Measurements from ENCODE around the gene ARID1B.

ARID1B gene

DNA sequence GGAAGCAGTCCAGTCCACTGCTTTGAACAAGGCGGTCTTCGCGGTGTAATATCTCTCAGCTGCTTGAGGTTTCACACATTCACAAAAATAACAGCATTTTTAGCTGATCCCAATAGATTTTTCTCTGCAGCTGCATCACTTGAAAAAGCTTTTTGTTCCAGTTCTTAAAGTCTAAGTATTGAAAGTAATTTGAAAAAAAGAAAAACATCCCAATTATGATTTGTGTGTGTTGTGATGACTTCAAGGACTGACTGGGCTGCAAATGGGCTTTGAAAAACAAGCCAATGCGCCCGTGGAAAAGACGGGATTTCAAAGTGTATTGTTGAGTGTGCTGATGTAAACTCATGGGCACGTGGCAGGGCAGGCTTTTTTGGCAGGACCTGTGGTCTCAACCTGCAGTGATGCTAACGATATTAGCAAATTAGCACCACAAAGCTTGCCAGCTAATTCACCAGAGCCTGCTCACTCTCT is 395.1 kb downstream of the ARID1B start:
- DNase-seq = no peak

DNA sequence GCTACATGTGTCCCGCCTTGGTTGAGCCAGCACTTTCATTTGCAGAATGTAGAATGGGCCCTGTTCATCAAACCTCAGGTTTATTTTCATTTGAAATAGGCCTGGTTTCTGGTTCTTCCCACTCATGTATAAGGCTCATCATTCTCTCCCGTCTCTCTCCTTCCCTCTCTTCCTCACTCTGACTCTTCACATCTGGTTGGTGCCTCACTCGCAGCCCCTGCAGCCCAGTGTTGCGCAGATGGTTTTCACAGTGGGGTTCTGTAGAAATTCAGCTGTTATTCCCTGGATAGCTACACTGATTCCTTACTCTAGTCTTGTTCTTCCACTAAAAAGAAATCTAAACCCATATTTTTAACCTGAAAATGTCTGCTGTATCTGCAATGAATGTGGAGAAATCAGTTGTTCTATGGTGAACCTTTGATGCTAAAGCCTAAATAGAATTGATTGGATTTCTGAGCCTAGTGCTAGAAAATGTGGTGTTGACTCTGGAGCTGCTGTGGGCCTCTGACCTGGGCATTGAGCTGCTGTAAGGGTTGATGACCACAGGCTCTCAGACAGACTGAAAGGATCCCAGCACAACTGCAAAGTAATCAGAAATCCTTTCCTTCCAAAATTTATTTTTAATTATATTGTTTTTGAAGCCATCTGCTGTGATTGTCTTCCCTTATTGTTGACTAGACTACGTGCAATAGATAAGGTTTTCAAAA is 395.8 kb downstream of the ARID1B start:
- no peak for DNase-seq

DNA sequence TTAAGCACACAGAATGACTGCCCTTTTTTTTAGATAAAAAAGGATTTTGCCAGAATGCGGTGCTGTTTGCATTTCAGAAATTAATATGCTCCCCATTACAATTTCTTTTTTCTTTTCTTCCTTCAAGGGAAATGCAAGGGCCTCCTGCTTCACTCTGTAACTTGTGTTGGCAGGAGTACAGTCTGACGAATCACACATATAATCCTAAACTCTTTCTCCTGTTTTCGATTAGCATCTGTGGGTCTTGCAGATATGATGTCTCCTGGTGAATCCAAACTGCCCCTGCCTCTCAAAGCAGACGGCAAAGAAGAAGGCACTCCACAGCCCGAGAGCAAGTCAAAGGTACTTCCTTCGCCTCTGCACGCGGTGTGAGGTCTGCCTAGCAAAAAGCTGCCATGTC is 396.6 kb downstream of the ARID1B start:
- DNase-seq = no peak

DNA sequence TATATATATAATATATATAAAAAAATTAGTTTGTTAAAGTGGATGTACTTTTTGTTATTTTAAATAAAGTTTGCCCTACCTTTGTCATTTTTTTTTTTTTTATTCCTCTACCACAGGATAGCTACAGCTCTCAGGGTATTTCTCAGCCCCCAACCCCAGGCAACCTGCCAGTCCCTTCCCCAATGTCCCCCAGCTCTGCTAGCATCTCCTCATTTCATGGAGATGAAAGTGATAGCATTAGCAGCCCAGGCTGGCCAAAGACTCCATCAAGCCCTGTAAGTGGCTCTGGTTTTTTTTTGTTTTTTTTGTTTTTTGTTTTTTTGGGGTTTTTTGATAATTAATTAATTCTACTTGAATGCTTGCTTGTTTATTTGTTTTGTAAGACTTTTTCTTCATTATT is 397.6 kb downstream of the ARID1B start:
- DNase-seq = no peak

DNA sequence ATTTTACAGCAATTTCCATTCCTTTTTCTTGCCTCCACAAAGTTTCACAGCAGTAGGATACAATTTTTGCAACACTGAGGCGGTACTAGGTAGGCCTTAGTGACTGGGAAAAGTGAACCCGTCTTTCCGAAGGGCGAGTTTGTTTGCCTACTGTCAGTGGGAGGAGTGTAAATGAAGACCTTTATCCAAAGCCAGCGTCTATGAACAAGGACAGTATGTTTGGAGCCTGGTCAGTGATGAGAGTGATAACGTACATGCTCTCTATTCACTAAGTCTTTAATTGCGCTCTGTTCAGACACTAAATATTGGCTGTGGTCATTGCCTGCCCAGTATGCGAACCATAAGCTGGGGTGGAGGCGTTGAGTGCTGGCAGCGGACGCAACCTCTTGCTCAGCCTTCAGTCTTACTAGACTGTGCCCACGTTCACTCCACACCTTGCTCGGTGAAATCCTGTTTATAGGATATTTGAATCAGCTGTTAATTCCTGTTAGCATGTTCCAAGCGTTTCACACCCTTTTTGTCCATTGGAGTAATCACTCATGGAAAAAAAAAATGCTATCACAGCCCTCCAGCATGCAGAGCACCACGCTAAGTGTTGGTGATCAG is 400.7 kb downstream of the ARID1B start:
- no peak for DNase-seq

DNA sequence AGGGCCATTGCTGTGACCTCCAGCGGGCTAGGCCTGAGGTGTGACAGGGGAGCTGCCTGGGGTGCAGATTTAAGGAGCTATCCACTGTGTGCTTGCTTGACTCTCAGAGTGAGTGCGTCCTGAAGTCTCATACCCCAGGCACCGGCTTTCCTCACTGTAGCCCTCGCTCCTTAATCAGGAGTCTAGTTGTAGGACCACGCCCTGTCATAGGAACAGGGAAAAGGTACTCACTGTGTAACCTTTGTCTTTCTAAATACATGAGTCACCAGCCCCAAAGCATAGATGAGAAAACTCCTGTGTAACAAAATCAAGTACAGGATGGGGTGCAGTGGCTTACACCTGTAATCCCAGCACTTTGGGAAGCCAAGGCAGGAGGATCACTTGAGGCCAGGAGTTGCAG is 404.5 kb downstream of the ARID1B start:
- DNase-seq = no peak

DNA sequence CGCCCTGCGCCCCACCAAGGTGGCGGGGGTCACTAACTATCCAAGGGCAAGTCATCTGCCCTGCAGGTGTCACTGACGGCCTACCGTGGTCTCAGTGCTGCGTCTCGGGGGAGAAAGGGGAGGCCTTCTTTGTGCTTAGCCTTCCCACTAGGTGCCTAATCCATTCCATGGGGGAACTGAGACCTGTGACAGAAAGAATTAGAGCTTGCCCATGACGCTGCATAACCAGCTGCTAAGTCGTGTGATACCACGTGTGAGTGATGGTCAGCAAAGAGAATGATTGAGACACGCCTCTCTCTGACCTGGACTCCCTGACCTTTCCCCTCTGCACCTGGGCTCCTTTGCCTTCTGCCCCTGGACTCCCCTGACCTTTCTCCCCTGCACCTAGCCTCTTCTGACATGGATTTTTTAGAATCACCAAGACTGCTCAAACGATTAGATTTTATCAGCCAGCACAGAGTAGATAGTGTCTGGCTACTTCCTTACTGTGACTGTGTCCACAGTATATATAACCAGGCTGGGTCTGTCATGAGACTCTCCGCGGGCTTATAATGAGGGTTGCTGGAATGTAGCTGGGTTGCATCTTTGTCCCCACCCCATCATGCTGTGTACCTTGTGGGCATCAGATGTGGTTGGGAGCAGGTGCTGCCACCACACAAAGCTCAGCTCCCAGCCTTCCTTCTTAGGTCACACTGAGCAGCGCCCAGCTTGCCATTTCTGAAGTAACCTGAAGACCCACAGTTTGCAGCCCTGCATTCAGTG is 405.5 kb downstream of the ARID1B start:
- no peak for DNase-seq

DNA sequence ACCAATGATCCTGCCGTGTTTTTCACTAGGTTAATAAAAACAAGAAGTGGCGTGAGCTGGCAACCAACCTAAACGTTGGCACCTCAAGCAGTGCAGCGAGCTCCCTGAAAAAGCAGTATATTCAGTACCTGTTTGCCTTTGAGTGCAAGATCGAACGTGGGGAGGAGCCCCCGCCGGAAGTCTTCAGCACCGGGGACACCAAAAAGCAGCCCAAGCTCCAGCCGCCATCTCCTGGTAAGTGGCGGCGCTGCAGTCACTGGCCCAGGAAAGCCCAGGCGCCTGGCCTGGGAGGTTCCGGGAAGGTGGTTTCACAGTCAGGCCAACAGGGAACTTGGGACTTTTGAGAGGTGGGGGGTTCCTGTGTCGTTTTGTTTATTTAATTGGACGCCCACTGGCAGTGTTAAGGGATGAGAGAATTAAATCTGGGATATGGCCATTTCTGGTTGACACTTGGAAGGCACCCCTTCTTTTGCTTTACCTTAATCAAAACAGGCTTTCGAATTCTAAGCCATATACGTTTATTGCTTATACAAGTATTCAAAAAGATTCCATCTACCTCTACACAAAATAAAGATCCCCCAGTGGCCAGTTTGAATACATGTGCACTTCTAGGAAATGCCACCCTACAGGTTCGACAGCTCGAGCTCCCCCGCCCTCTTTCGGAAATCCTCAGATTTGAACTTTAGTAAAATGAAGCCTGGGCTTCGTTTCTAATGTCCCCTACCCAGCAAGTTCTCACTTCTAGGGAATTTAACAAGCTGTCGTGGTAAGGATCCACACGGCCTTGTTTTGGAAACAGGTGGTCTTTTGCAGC is 407.2 kb downstream of the ARID1B start:
- peak; percentile 69 for DNase-seq

DNA sequence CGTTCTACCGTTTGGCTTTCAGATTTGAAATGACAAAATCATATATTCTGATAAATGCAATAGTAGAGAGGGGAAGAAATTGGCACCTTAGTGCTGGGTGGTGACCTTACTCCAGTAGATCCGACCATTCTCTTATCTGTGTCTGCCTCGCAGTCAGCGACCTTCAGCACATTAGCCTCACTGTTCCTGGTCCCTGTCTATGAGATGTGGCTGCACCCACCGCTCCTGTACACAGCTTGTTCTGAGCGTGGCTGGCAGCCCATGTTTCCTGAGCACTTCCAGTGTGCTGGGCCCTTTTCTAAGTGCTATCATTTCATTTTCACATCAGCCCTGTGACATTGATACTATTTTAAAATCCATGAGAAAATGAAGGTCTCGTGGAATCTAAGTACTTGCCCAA is 408.0 kb downstream of the ARID1B start:
- no peak for DNase-seq

DNA sequence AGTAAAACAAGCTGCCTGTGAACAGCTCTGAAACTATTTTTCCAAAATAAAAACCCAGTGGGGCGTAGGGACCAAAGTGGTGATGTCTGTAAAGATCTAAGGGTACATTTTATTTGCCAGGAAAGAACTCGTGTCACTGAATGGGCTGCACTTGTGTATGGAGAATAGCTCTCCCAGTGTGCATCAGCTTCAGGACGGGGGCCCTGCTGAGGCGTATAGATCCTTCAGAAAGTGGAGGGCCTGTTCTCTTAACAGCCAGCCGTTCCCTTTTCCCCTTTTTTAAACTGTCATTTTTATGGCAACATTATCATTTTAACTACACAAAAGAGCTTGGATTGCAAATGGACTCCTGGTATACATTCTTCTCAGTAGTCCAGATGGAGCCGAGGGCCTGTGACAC is 408.8 kb downstream of the ARID1B start:
- no peak for DNase-seq

DNA sequence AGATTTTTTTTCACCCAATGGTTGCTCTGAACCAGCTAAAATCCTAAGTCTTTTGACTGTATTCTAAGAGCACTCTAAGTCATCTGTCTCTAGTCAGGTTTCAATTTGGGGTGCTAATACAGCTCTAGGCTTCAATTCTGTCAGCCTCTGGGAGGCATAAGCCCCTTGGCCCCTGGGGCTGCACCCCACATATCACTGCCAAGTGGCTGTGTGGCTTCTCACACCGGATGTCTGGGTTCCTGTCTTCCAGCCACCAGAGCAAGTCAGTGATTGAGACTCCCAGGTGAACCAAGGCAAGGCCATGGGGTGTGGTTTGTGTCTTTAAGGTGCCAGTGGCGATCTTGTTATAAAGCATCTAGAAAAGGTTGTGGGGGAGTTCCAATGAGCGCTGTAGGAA is 409.6 kb downstream of the ARID1B start:
- peak; percentile 13 for DNase-seq

DNA sequence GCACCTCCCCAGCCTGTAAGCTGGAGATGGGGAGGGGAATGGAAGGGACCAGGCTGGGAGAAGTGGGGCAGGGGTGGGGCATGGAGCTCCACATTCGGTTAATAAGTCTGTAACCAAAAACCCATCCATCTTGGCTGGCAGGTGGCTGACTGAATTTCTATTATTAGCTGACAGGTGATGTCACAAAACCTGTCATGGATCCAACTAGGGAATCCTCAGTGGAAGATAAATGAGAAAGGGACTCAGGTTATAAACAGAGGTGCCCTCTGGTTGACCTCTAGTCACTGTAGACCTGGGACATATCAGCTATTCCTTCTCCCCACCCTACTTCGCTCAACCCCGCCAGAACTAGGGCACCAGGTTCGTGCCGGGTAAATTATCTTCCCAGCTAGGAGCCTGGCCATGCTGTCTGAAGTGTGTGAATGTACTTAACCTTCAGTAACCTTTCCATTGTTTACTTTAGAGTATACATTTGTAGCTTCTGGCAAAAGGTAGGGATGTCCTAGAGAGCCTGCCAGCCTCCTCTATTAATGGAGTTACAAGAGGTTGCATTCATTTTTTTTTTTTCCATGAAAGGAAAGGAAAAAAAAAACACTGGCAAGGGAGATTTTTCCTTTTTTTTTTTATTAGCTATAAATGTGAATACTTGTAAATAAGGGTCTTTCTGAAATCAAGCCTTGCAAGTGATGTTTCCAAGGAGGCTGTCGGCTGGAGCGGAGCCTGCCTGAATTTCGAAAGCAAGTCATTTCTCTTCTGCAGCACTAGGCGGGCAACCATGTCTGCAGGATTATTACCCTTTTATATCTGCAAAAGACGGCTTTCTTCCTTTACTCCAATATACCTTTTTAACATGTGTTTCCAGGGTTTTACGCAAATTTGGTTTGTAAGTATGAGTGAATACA is 410.3 kb downstream of the ARID1B start:
- DNase-seq = no peak

DNA sequence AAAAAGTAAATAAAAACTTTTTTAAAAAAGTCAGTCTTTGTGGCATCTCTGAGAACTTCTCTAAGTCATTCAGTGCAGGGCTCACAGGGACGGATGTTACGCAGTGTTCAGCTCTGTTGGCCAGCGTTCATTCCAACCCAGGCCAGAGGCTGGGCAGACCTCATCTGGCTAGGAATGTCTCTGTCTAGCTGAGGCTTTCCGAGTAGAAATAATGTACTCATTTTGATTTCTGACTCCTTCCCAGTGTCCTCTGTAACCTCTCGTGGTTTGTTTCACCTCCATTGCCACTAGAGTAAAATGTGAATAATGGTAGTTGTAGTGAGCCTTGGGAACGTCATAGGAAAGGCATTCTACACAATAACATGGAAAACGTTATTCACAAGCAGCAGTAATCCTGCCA is 411.0 kb downstream of the ARID1B start:
- DNase-seq = no peak

DNA sequence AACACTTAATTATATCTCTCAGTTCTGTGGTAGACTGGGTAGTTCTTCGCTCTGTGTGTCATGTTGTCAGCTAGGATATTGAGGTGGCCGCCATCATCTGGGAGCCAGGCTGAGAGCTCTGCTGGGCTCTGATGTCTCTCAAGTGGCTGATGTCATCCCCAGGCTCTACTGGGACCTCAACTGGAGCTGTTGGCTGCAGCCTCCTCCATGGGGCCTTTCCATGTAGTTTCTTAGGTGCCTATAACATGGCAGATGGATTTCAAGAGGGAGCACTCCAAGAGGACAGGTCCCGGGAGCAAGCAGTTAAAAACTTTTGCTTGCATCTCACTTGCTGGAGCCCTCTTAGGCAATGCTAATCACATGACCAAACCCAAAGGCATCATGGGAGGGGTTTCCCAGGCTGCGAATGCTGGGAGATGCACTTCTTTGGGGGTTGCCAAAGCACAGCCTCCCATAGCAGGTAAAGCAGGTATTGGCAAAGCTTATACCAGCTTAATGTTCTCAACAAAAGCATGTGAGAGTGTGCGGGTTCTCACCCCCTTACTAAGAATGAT is 416.3 kb downstream of the ARID1B start:
- DNase-seq = no peak

DNA sequence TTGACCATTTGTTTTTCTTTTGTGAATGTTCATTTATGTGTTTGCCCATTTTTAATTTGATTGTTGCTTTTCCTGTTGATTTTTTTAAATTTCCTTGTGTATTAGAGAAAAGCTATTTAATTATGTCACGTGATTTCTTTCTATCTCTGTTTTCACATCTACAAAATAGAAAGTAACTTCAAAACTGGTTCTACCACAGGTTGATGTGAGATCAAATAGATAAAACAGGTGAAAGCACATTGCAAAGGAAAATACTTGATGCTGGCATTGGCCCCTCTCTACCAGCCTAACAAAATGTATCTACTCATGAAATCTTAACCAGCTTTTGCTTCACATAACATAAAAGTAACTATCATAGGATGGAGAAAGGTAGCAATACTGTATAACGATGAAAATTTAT is 416.9 kb downstream of the ARID1B start:
- DNase-seq = peak; percentile 35

DNA sequence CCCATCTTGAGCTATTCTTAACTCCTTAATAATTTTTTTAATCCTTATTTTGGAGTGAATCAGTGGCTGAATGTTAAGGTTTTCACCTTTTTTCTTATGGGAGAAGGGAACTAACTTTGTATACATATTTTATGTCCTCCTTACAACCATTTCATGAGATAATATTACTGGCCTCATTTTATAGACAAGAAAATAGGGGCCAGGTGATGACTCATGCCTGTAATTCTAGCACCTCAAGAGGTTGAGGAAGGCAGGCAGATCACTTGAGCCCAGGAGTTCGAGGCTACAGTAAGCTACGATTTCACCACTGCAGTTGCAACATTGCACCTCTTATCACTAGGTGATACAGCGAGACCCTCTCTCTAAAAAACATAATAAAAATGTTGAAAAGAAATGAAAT is 417.5 kb downstream of the ARID1B start:
- no peak for DNase-seq

DNA sequence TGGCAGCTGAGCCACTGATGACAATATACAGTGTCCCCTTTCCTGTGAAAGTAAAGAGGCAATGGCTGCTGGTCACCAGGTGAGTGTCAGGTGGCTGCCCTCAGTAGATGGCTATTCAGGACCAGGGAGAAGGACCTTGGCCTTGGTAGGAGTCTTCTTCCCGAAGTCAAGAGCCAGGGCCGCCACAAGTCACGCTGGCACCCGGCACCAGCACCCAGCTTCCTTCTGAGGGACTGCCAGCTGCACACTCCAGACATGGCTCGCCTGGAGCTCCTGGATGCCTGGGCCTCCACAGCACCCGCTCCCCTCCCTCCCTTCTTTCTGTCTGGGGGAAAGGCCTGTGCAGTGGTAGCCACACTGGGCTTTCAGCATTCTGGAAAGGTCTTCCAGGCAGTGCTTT is 419.2 kb downstream of the ARID1B start:
- no peak for DNase-seq

DNA sequence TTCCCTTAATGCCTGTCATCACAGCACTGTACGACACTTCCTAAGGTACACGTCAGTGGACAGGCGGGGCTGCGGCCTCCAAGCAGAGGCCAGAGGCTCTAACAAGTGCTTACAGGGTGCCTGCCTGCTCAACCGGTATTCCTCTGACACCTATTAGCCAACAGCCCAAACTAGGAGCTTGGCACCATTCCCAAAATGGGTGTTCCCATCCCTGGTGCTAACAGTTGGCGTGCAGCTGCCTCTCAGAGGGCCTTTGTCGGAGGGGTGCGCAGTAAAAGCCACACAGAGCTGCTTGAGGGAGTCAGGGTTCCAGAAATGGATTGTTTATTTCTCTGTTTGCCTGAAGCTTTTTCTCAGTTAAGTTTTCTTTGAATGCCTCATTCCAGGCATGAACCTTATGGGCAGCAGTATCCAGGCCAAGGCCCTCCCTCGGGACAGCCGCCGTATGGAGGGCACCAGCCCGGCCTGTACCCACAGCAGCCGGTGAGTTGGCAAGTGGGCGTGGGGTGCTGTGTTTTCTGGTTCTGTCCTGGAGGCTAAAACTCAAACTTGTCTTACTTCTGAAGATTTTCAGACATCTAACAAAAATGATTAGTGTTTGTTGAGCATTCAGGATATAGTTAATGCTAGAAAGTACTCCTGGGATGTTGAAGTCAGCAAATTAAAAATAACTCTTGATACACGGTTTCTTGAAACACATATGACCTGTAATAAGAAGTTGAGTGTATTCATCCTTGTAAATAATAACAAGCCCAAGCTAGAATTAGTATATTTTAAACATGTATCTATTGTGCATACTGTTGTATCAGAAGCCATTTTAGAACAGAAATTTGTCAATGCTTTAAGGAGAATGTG is 421.5 kb downstream of the ARID1B start:
- DNase-seq = no peak

DNA sequence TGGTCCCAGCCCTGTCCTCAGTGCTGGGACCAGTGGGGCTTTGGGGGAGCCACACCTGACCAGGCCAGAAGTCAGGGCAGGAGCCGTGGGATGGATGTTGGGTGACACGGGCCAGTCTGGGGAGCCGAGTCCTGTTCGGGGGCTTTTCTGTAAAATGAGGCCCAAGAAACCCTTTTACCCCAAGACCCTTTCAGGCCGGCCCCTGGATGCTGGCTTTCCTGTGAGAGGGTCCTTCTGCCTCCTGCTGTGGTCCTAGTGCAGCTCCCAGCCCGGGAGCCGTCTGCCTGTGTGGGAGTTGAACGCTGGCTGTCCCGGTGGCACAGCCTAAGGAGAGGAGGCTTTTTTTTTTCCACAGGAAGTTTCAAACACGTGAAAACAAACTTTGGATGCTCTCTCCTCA is 422.9 kb downstream of the ARID1B start:
- DNase-seq = no peak

DNA sequence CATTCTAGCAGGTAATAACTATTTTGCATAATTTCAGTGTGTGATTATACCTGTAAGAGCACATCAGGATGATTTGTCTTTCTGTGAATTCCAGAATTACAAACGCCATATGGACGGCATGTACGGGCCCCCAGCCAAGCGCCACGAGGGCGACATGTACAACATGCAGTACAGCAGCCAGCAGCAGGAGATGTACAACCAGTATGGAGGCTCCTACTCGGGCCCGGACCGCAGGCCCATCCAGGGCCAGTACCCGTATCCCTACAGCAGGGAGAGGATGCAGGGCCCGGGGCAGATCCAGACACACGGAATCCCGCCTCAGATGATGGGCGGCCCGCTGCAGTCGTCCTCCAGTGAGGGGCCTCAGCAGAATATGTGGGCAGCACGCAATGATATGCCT is 423.4 kb downstream of the ARID1B start:
- no peak for DNase-seq

DNA sequence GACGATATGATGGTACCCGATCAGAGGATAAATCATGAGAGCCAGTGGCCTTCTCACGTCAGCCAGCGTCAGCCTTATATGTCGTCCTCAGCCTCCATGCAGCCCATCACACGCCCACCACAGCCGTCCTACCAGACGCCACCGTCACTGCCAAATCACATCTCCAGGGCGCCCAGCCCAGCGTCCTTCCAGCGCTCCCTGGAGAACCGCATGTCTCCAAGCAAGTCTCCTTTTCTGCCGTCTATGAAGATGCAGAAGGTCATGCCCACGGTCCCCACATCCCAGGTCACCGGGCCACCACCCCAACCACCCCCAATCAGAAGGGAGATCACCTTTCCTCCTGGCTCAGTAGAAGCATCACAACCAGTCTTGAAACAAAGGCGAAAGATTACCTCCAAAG is 423.9 kb downstream of the ARID1B start:
- no peak for DNase-seq

Data from CD4-positive, alpha-beta T cell treated with Interleukin-21 for 1 hour (primary cell).